Measurements from ENCODE around the gene CLDN4.

DNA sequence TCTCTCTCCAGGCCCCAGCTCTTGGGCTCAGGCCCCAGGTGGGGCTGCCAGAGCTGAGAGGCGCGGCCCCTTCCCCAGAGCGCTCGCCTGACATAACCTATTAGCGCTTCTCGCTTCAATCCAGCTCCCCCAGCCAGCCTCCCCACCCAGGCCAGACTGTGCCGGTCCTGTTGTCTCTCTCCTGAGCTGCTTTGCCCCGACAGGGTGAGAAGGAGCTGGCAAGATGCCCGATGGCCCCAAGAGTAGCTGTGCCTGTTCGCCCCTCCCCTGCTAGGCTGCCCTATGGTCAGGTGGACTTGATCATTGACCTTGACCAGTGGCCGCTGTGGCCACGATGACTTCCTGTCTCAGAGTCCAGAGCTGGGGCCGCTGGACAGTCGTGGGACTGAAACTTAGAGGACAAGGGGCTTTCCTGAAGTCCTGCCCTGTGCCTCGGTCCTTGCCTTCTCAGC, 39.3 kb downstream of the CLDN4 start:
- TF ChIP-seq, protein P1, sequence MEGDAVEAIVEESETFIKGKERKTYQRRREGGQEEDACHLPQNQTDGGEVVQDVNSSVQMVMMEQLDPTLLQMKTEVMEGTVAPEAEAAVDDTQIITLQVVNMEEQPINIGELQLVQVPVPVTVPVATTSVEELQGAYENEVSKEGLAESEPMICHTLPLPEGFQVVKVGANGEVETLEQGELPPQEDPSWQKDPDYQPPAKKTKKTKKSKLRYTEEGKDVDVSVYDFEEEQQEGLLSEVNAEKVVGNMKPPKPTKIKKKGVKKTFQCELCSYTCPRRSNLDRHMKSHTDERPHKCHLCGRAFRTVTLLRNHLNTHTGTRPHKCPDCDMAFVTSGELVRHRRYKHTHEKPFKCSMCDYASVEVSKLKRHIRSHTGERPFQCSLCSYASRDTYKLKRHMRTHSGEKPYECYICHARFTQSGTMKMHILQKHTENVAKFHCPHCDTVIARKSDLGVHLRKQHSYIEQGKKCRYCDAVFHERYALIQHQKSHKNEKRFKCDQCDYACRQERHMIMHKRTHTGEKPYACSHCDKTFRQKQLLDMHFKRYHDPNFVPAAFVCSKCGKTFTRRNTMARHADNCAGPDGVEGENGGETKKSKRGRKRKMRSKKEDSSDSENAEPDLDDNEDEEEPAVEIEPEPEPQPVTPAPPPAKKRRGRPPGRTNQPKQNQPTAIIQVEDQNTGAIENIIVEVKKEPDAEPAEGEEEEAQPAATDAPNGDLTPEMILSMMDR (IDR thresholded peaks at IDR 0.05), result no peak
- TF ChIP-seq POLR2A (IDR thresholded peaks at IDR 0.05), result no peak
